BE2C (cell line): ENCODE results near the gene ULBP2.

Experiments used
- DNase-seq: peaks from one replicate; pipeline ENCODE4 v3.0.0-alpha.2; 2020
- H3K27me3 ChIP-seq: fragments of 250-450 bp; sonication (Bioruptor Pico); 2 replicates; pipeline ENCODE4 v1.5.1; 2020; ENCODE audit warnings: mild to moderate bottlenecking
- H3K36me3 ChIP-seq: fragments of 250-450 bp; sonication (Bioruptor Pico); 2 replicates; pipeline ENCODE4 v1.5.1; 2020; ENCODE audit warnings: mild to moderate bottlenecking
- H3K4me1 ChIP-seq: fragments of 250-450 bp; sonication (Bioruptor Pico); 2 replicates; pipeline ENCODE4 v1.5.1; 2020
- H3K4me3 ChIP-seq: 2 replicates; pipeline ENCODE4 v1.5.1; 2011; ENCODE audit warnings: low read depth, low read length
- H3K9me3 ChIP-seq: fragments of 250-450 bp; sonication (Bioruptor Pico); 2 replicates; pipeline ENCODE4 v1.5.1; 2020
- TF ChIP-seq, protein P1 (sequence below): IDR thresholded peaks from 2 replicates; pipeline ENCODE4 v1.5.1; 2012; ENCODE audit warnings: mild to moderate bottlenecking, low read depth, low read length

The ULBP2 gene

DNA sequence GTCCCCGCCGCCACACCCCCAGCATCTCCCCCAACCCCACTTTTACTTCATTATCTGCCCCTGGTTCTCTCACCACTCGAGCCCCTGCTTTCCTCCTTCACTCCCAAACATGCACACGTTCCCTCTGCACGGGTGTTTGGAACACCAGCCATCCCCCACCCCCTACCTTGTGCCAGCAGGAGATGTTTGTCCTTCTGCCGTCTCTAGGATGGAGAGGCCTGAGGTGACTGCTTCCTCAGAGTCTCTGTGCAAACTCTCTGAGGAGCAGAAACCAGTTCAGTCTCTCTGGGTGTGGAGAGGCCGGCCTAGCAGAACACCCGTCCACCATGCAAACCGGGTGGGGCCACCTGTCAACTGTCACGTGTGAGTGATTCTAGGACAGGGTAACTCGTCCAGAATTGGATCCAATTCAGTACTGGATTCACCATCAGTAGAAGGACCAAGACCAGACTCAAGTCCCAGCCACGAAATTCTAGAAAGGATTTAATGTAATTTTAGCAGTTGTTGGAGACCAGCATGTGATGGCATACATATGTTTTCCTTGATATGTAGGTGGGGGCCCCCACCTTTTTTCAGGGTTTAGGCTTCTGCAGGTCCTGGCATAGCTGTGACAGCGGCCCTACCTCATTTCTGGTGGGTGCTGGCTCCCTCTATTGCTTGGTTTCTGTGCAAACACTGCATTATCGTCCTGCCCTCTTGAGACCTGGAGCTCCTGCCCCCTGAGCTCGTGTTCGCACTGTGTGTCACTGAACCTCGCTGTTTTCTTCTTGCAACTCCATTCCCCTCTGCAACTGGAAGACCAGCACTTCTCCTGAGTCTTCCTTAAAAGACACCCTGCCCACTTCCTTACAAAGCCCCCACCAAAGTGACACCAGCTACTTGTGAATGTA is 43.7 kb upstream of the ULBP2 start, which contains the start of gene RAET1E:
TSS of gene RAET1E (minus strand) at position 259 of the 890 bp plus-strand sequence. CDS start 7,212 bp downstream, outside the sequence.
- TF ChIP-seq, protein P1, sequence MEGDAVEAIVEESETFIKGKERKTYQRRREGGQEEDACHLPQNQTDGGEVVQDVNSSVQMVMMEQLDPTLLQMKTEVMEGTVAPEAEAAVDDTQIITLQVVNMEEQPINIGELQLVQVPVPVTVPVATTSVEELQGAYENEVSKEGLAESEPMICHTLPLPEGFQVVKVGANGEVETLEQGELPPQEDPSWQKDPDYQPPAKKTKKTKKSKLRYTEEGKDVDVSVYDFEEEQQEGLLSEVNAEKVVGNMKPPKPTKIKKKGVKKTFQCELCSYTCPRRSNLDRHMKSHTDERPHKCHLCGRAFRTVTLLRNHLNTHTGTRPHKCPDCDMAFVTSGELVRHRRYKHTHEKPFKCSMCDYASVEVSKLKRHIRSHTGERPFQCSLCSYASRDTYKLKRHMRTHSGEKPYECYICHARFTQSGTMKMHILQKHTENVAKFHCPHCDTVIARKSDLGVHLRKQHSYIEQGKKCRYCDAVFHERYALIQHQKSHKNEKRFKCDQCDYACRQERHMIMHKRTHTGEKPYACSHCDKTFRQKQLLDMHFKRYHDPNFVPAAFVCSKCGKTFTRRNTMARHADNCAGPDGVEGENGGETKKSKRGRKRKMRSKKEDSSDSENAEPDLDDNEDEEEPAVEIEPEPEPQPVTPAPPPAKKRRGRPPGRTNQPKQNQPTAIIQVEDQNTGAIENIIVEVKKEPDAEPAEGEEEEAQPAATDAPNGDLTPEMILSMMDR, result peak; percentile 27
- H3K27me3 ChIP-seq, result no peaks in the 10 kb centered on the region
- no peaks in the 10 kb centered on the region for H3K36me3 ChIP-seq

GRCh38 chr6:149898966-149899365 is 42.8 kb upstream of the ULBP2 start:
- no peaks in the 10 kb centered on the region for H3K9me3 ChIP-seq
- H3K4me1 ChIP-seq, result no peaks in the 10 kb centered on the region; the same call in 1 of the 2 replicates
- TF ChIP-seq, protein P1, result no peak
- H3K36me3 ChIP-seq, result no peaks in the 10 kb centered on the region
- H3K27me3 ChIP-seq, result no peaks in the 10 kb centered on the region
- H3K4me3 ChIP-seq, result no peak overlapping the region
- DNase-seq, result no peak

More for the DNA sequence above, 43.7 kb upstream of the ULBP2 start, which contains the start of gene RAET1E:
- no peak for DNase-seq
- Histone ChIP-seq H3K4me3 (no peak within 1 kb of the TSS), H3K9me3 (no peaks in the 10 kb centered on the region), H3K4me1 (no peaks in the 10 kb centered on the region; the same call in 1 of the 2 replicates)

- no peaks in the 10 kb centered on the region for H3K36me3 ChIP-seq
- H3K4me3 ChIP-seq, result no peak overlapping the region
- DNase-seq, result no peak
- TF ChIP-seq, protein P1, result no peak
- H3K27me3 ChIP-seq, result no peaks in the 10 kb centered on the region
- H3K4me1 ChIP-seq, result no peaks in the 10 kb centered on the region; the same call in 1 of the 2 replicates
- no peaks in the 10 kb centered on the region for H3K9me3 ChIP-seq
These were observed 42.3 kb upstream of the ULBP2 start for GRCh38 chr6:149899486-149899885.

GRCh38 chr6:149899926-149900619 is 41.7 kb upstream of the ULBP2 start:
- Histone ChIP-seq H3K4me3 (no peak overlapping the region), H3K9me3 (no peaks in the 10 kb centered on the region), H3K36me3 (no peaks in the 10 kb centered on the region), H3K27me3 (no peaks in the 10 kb centered on the region), H3K4me1 (no peaks in the 10 kb centered on the region; the same call in 1 of the 2 replicates)
- TF ChIP-seq, protein P1, result no peak
- no peak for DNase-seq

GRCh38 chr6:149900620-149901443 is 41.0 kb upstream of the ULBP2 start:
- no peak for DNase-seq
- Histone ChIP-seq H3K4me1 (peaks cover 3% of the 10 kb centered on the region), H3K36me3 (no peaks in the 10 kb centered on the region), H3K9me3 (no peaks in the 10 kb centered on the region), H3K27me3 (no peaks in the 10 kb centered on the region), H3K4me3 (no peak overlapping the region)
- TF ChIP-seq, protein P1, result no peak
